ENCODE results near the gene KCNE2. TPM values are rescaled to one million over a fixed set of nuclear protein-coding genes. Genes with fewer than 3 reads are reported as not detected.
"Not testable (repeated sequence)": the region's sequence is repeated elsewhere in the genome, so short reads cannot be mapped to it uniquely, and the experiment has no call there.

The KCNE2 gene
- total RNA-seq, 1 donor from 2014 or later: not detected

DNA sequence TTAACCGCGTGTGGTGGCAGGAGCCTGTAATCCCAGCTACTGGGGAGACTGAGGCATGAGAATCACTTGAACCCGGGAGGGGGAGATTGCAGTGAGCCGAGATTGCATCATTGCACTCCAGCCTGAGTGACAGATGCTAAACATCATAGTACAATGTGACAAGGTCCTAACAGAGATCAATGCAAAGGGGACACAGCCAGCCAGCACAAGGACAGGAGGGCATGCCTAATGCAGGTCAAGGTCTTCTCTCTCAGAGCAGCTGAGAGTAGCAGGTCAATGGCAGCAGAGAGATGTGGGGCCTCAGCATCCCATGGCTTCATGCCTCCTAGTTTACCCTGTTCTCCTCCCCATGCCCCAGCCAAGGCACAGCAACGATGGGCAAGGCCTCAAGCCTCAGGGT, 8.5 kb downstream of the KCNE2 start:
- Mint-ChIP-seq H3K27me3 (ENCODE audit: unreplicated experiment) (peaks cover 3% of the 10 kb centered on the region), H3K27ac (ENCODE audit: unreplicated experiment) (no peak overlapping the region), H3K4me3 (ENCODE audit: unreplicated experiment) (no peak overlapping the region), H3K9me3 (ENCODE audit: unreplicated experiment) (no peaks in the 10 kb centered on the region), H3K4me1 (ENCODE audit: low read depth, unreplicated experiment) (no peaks in the 10 kb centered on the region), H3K36me3 (ENCODE audit: unreplicated experiment) (no peaks in the 10 kb centered on the region)
- no peak for DNase-seq
- TF ChIP-seq, protein P1, sequence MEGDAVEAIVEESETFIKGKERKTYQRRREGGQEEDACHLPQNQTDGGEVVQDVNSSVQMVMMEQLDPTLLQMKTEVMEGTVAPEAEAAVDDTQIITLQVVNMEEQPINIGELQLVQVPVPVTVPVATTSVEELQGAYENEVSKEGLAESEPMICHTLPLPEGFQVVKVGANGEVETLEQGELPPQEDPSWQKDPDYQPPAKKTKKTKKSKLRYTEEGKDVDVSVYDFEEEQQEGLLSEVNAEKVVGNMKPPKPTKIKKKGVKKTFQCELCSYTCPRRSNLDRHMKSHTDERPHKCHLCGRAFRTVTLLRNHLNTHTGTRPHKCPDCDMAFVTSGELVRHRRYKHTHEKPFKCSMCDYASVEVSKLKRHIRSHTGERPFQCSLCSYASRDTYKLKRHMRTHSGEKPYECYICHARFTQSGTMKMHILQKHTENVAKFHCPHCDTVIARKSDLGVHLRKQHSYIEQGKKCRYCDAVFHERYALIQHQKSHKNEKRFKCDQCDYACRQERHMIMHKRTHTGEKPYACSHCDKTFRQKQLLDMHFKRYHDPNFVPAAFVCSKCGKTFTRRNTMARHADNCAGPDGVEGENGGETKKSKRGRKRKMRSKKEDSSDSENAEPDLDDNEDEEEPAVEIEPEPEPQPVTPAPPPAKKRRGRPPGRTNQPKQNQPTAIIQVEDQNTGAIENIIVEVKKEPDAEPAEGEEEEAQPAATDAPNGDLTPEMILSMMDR (IDR thresholded peaks at IDR 0.05; ENCODE audit: partially characterized antibody, unreplicated experiment): no peak

DNA sequence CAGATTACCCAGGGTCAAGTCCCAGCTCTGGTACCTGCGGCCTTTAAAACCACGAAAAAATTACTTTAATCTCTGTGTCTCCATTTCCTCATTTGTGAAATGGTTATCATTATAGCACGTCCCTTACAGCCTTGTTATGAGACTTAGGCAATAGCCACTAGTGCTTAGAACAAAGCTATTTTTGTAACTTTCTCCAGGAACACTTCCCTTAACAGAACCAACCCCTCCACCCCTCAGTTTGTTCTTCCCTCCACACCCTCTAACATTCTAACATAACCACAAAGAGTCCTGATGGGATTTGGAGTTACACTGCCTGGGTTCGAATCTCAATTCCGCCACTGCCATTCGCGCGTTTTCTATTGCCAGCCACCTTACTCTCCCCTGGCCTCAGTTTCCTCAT, 10.7 kb downstream of the KCNE2 start:
- H3K4me1 Mint-ChIP-seq (ENCODE audit: low read depth, unreplicated experiment); H3K9me3 Mint-ChIP-seq (ENCODE audit: unreplicated experiment); H3K27ac Mint-ChIP-seq (ENCODE audit: unreplicated experiment); H3K4me3 Mint-ChIP-seq (ENCODE audit: unreplicated experiment); DNase-seq; H3K27me3 Mint-ChIP-seq (ENCODE audit: unreplicated experiment); H3K36me3 Mint-ChIP-seq (ENCODE audit: unreplicated experiment): not testable (repeated sequence)

GRCh38 chr21:34374940-34375618, 11.3 kb downstream of the KCNE2 start, which contains the start of gene SMIM11:
SMIM11 (plus strand) TSS chr21:34375507; CDS start chr21:34379505, 3,998 bp downstream.
- H3K27me3 Mint-ChIP-seq (ENCODE audit: unreplicated experiment); H3K27ac Mint-ChIP-seq (ENCODE audit: unreplicated experiment); H3K4me1 Mint-ChIP-seq (ENCODE audit: low read depth, unreplicated experiment); H3K36me3 Mint-ChIP-seq (ENCODE audit: unreplicated experiment); H3K4me3 Mint-ChIP-seq (ENCODE audit: unreplicated experiment); DNase-seq; H3K9me3 Mint-ChIP-seq (ENCODE audit: unreplicated experiment): not testable (repeated sequence)

GRCh38 chr21:34375619-34375972, 11.8 kb downstream of the KCNE2 start:
- H3K4me1 Mint-ChIP-seq (ENCODE audit: low read depth, unreplicated experiment); DNase-seq; H3K27ac Mint-ChIP-seq (ENCODE audit: unreplicated experiment); H3K4me3 Mint-ChIP-seq (ENCODE audit: unreplicated experiment); H3K36me3 Mint-ChIP-seq (ENCODE audit: unreplicated experiment); H3K27me3 Mint-ChIP-seq (ENCODE audit: unreplicated experiment); H3K9me3 Mint-ChIP-seq (ENCODE audit: unreplicated experiment): not testable (repeated sequence)

- not testable (repeated sequence) for H3K4me3 Mint-ChIP-seq (ENCODE audit: unreplicated experiment); H3K36me3 Mint-ChIP-seq (ENCODE audit: unreplicated experiment); DNase-seq; H3K27me3 Mint-ChIP-seq (ENCODE audit: unreplicated experiment); H3K9me3 Mint-ChIP-seq (ENCODE audit: unreplicated experiment); H3K27ac Mint-ChIP-seq (ENCODE audit: unreplicated experiment); H3K4me1 Mint-ChIP-seq (ENCODE audit: low read depth, unreplicated experiment)
Measured at GRCh38 chr21:34383138-34383537, 19.3 kb downstream of the KCNE2 start.

- H3K4me3 Mint-ChIP-seq (ENCODE audit: unreplicated experiment); H3K27ac Mint-ChIP-seq (ENCODE audit: unreplicated experiment); DNase-seq; H3K36me3 Mint-ChIP-seq (ENCODE audit: unreplicated experiment); H3K4me1 Mint-ChIP-seq (ENCODE audit: low read depth, unreplicated experiment); H3K27me3 Mint-ChIP-seq (ENCODE audit: unreplicated experiment); H3K9me3 Mint-ChIP-seq (ENCODE audit: unreplicated experiment): not testable (repeated sequence)
Measured at GRCh38 chr21:34383724-34384415, 20.1 kb downstream of the KCNE2 start.

- H3K9me3 Mint-ChIP-seq (ENCODE audit: unreplicated experiment): not testable (repeated sequence)
Measured at GRCh38 chr21:34400522-34400921, 36.7 kb downstream of the KCNE2 start.

GRCh38 chr21:34404742-34405141, 40.9 kb downstream of the KCNE2 start:
- H3K27me3 Mint-ChIP-seq (ENCODE audit: unreplicated experiment); H3K9me3 Mint-ChIP-seq (ENCODE audit: unreplicated experiment); H3K36me3 Mint-ChIP-seq (ENCODE audit: unreplicated experiment); DNase-seq; H3K4me1 Mint-ChIP-seq (ENCODE audit: low read depth, unreplicated experiment); H3K4me3 Mint-ChIP-seq (ENCODE audit: unreplicated experiment); H3K27ac Mint-ChIP-seq (ENCODE audit: unreplicated experiment): not testable (repeated sequence)

More at GRCh38 chr21:34400522-34400921, 36.7 kb downstream of the KCNE2 start:
- H3K4me3 Mint-ChIP-seq (ENCODE audit: unreplicated experiment); DNase-seq; H3K4me1 Mint-ChIP-seq (ENCODE audit: low read depth, unreplicated experiment); H3K27ac Mint-ChIP-seq (ENCODE audit: unreplicated experiment); H3K27me3 Mint-ChIP-seq (ENCODE audit: unreplicated experiment); H3K36me3 Mint-ChIP-seq (ENCODE audit: unreplicated experiment): not testable (repeated sequence)

DNA sequence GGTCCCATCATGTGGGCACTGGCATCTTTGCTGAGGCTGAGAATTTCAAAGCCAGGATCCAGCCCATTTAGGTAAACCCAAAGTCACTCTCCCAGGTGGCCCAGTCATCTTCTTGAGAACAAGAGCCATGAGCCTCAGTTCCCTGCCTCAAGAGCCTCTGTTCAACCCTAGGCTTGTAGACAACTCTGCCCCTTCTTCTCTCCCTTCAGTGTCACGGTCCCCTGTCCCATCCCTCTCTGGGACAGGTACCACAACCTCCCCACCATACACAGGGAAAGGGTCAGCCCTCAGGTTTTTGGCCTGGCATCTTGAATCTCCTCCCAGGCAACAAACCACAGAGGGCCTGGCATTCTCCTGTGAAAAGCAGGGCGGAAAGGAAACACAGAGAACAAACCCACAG, 41.9 kb downstream of the KCNE2 start:
- H3K27me3 Mint-ChIP-seq (ENCODE audit: unreplicated experiment); H3K27ac Mint-ChIP-seq (ENCODE audit: unreplicated experiment); H3K4me1 Mint-ChIP-seq (ENCODE audit: low read depth, unreplicated experiment); DNase-seq; H3K9me3 Mint-ChIP-seq (ENCODE audit: unreplicated experiment); H3K4me3 Mint-ChIP-seq (ENCODE audit: unreplicated experiment); H3K36me3 Mint-ChIP-seq (ENCODE audit: unreplicated experiment): not testable (repeated sequence)

GRCh38 chr21:34406102-34406501, 42.3 kb downstream of the KCNE2 start:
- H3K9me3 Mint-ChIP-seq (ENCODE audit: unreplicated experiment); H3K27ac Mint-ChIP-seq (ENCODE audit: unreplicated experiment); H3K4me3 Mint-ChIP-seq (ENCODE audit: unreplicated experiment); H3K4me1 Mint-ChIP-seq (ENCODE audit: low read depth, unreplicated experiment); H3K36me3 Mint-ChIP-seq (ENCODE audit: unreplicated experiment); H3K27me3 Mint-ChIP-seq (ENCODE audit: unreplicated experiment); DNase-seq: not testable (repeated sequence)

- not testable (repeated sequence) for H3K27ac Mint-ChIP-seq (ENCODE audit: unreplicated experiment); H3K27me3 Mint-ChIP-seq (ENCODE audit: unreplicated experiment); H3K4me3 Mint-ChIP-seq (ENCODE audit: unreplicated experiment); H3K36me3 Mint-ChIP-seq (ENCODE audit: unreplicated experiment); DNase-seq; H3K9me3 Mint-ChIP-seq (ENCODE audit: unreplicated experiment); H3K4me1 Mint-ChIP-seq (ENCODE audit: low read depth, unreplicated experiment)
Measured at GRCh38 chr21:34406676-34407075, 42.9 kb downstream of the KCNE2 start.

All from glutamatergic neuron (in vitro differentiated cells).